SK-N-MC (cell line): Measurements from ENCODE around the gene YAE1.

ENCODE experiments used
- EZH2 ChIP-seq: fragments of 200-600 bp; sonication (generic); IDR thresholded peaks from one replicate; pipeline ENCODE4 v1.6.1; 2017; ENCODE audit warnings: antibody characterized with exemption
- POLR2AphosphoS5 ChIP-seq: IDR thresholded peaks from 2 replicates; pipeline ENCODE4 v1.6.1; 2012; ENCODE audit warnings: mild to moderate bottlenecking, low read depth, low read length, borderline replicate concordance

- TF ChIP-seq POLR2AphosphoS5, result no peak
- TF ChIP-seq EZH2, result no peak
Measured at GRCh38 chr7:39526666-39527065, 39.5 kb upstream of the YAE1 start.
